ENCODE measurements around the gene ANKRD24.

Gene ANKRD24

DNA sequence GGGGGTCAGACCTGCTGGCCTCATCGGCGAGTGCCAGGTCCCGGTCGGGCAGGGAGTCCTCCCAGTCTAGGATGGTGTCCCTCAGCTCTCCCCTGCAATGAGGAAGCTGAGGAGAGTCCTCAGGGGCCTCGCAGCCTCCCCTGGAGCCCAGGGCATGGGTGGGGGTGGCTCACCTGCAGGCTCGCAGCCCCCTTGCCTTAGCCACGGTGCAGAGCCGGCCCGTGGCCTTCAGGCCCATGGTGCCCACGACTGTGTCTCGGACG lies 6.9 kb upstream of the ANKRD24 start:
- TF ChIP-seq PPARA (CRISPR knock-in tag; IDR thresholded peaks at IDR 0.05; ENCODE audit: borderline replicate concordance) (no peak), TOX (CRISPR knock-in tag; IDR thresholded peaks at IDR 0.05; ENCODE audit: borderline replicate concordance) (no peak), ZNF8 (CRISPR knock-in tag; IDR thresholded peaks at IDR 0.05) (no peak), ISL1 (CRISPR knock-in tag; IDR thresholded peaks at IDR 0.05) (no peak), ZC3H10 (CRISPR knock-in tag; IDR thresholded peaks at IDR 0.05) (no peak)
- TF ChIP-seq, protein P1, sequence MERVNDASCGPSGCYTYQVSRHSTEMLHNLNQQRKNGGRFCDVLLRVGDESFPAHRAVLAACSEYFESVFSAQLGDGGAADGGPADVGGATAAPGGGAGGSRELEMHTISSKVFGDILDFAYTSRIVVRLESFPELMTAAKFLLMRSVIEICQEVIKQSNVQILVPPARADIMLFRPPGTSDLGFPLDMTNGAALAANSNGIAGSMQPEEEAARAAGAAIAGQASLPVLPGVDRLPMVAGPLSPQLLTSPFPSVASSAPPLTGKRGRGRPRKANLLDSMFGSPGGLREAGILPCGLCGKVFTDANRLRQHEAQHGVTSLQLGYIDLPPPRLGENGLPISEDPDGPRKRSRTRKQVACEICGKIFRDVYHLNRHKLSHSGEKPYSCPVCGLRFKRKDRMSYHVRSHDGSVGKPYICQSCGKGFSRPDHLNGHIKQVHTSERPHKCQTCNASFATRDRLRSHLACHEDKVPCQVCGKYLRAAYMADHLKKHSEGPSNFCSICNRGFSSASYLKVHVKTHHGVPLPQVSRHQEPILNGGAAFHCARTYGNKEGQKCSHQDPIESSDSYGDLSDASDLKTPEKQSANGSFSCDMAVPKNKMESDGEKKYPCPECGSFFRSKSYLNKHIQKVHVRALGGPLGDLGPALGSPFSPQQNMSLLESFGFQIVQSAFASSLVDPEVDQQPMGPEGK (CRISPR knock-in tag; IDR thresholded peaks at IDR 0.05; ENCODE audit: borderline replicate concordance), result no peak
- TF ChIP-seq, protein P2, sequence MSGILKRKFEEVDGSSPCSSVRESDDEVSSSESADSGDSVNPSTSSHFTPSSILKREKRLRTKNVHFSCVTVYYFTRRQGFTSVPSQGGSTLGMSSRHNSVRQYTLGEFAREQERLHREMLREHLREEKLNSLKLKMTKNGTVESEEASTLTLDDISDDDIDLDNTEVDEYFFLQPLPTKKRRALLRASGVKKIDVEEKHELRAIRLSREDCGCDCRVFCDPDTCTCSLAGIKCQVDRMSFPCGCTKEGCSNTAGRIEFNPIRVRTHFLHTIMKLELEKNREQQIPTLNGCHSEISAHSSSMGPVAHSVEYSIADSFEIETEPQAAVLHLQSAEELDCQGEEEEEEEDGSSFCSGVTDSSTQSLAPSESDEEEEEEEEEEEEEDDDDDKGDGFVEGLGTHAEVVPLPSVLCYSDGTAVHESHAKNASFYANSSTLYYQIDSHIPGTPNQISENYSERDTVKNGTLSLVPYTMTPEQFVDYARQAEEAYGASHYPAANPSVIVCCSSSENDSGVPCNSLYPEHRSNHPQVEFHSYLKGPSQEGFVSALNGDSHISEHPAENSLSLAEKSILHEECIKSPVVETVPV (CRISPR knock-in tag; IDR thresholded peaks at IDR 0.05), result no peak
- no peak for ATAC-seq

DNA sequence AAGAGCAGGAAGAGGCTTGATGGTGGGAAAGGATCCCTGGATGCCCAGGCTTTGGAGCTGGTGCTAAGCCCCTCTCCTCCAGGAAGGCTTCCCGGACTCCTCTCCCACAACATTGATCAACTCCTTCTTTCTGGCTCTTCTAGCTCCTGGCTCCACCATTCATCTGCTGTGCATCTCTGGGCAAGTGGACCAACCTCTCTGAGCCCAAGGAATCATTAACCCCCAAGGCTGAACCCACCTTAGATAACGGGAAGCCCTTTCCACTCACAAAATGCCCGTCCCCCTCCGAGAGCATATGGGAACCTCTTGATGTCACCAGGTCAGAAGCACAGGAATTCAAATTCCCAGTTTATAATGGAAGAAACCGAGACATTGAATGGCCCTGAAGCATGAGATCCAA lies 5.3 kb upstream of the ANKRD24 start:
- ATAC-seq, result no peak
- TF ChIP-seq ZNF8 (CRISPR knock-in tag; IDR thresholded peaks at IDR 0.05) (no peak), ZC3H10 (CRISPR knock-in tag; IDR thresholded peaks at IDR 0.05) (no peak), RARB (CRISPR knock-in tag; IDR thresholded peaks at IDR 0.05) (no peak), SNAI2 (CRISPR knock-in tag; IDR thresholded peaks at IDR 0.05) (no peak), ZNF565 (CRISPR knock-in tag; conservative IDR thresholded peaks at IDR 0.05; ENCODE audit: low read depth) (no peak), PPARA (CRISPR knock-in tag; IDR thresholded peaks at IDR 0.05; ENCODE audit: borderline replicate concordance) (no peak), OSR1 (CRISPR knock-in tag; IDR thresholded peaks at IDR 0.05) (no peak)
- TF ChIP-seq, protein P1 (CRISPR knock-in tag; IDR thresholded peaks at IDR 0.05; ENCODE audit: borderline replicate concordance), result no peak

DNA sequence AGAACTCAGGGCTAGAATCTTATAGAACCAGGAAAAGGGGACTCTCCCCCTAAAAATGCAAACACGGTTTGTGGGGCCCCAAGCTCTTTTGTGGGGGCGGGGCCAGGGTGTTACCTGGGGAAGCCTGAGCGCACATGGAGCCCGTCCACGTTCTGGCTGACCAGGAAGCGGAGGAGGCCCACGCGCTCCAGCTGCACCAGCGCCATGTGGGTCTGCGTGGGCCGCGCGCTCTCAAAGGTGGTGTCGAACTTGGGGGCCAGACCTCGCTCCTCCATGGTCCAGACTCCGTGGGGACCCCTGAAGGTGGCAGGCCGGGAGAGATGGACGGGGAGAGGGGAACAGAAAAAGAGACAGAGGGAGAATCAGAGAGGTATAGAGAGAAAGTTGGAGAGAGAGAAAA lies 3.5 kb upstream of the ANKRD24 start:
- no peak for TF ChIP-seq TCF4 (CRISPR knock-in tag; IDR thresholded peaks at IDR 0.05; ENCODE audit: borderline replicate concordance)
- TF ChIP-seq, protein P3, sequence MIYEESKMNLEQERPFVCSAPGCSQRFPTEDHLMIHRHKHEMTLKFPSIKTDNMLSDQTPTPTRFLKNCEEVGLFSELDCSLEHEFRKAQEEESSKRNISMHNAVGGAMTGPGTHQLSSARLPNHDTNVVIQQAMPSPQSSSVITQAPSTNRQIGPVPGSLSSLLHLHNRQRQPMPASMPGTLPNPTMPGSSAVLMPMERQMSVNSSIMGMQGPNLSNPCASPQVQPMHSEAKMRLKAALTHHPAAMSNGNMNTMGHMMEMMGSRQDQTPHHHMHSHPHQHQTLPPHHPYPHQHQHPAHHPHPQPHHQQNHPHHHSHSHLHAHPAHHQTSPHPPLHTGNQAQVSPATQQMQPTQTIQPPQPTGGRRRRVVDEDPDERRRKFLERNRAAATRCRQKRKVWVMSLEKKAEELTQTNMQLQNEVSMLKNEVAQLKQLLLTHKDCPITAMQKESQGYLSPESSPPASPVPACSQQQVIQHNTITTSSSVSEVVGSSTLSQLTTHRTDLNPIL (CRISPR knock-in tag; IDR thresholded peaks at IDR 0.05; ENCODE audit: low read depth), result no peak
- no peak for TF ChIP-seq ZNF565 (CRISPR knock-in tag; conservative IDR thresholded peaks at IDR 0.05; ENCODE audit: low read depth)
- TF ChIP-seq BACH2 (CRISPR knock-in tag; IDR thresholded peaks at IDR 0.05; ENCODE audit: borderline replicate concordance), result no peak
- no peak for TF ChIP-seq SNAI2 (CRISPR knock-in tag; IDR thresholded peaks at IDR 0.05)
- TF ChIP-seq RARB (CRISPR knock-in tag; IDR thresholded peaks at IDR 0.05), result no peak
- TF ChIP-seq, protein P1 (CRISPR knock-in tag; IDR thresholded peaks at IDR 0.05; ENCODE audit: borderline replicate concordance), result no peak
- no peak for TF ChIP-seq TOX (CRISPR knock-in tag; IDR thresholded peaks at IDR 0.05; ENCODE audit: borderline replicate concordance)
- no peak for TF ChIP-seq ZNF8 (CRISPR knock-in tag; IDR thresholded peaks at IDR 0.05)
- no peak for TF ChIP-seq ZFP30 (CRISPR knock-in tag; IDR thresholded peaks at IDR 0.05)
- ATAC-seq, result no peak

DNA sequence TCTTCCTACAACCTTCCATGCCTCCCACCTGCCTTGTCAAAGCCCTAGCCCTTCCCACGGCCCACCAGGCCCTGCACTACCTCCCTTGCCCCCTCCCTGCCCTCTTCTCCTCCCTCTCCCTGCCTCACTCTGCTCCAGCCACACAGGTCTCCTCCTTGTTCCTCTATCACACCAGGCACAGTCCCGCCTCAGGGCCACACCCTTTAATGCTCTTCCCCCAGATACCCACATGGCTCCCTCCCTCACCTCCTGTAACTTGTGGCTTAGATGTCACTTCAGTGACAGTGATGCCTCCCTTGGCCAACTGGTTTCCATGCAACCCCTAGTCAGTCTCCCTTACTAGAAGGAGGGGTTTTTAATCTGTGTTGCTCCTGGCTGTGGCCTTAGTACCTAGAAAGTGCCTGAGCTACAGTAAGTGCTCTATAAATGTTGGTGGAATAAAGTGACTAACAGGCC lies 1.4 kb upstream of the ANKRD24 start:
- ATAC-seq, result no peak
- TF ChIP-seq ZC3H10 (CRISPR knock-in tag; IDR thresholded peaks at IDR 0.05), result no peak
- TF ChIP-seq, protein P4, sequence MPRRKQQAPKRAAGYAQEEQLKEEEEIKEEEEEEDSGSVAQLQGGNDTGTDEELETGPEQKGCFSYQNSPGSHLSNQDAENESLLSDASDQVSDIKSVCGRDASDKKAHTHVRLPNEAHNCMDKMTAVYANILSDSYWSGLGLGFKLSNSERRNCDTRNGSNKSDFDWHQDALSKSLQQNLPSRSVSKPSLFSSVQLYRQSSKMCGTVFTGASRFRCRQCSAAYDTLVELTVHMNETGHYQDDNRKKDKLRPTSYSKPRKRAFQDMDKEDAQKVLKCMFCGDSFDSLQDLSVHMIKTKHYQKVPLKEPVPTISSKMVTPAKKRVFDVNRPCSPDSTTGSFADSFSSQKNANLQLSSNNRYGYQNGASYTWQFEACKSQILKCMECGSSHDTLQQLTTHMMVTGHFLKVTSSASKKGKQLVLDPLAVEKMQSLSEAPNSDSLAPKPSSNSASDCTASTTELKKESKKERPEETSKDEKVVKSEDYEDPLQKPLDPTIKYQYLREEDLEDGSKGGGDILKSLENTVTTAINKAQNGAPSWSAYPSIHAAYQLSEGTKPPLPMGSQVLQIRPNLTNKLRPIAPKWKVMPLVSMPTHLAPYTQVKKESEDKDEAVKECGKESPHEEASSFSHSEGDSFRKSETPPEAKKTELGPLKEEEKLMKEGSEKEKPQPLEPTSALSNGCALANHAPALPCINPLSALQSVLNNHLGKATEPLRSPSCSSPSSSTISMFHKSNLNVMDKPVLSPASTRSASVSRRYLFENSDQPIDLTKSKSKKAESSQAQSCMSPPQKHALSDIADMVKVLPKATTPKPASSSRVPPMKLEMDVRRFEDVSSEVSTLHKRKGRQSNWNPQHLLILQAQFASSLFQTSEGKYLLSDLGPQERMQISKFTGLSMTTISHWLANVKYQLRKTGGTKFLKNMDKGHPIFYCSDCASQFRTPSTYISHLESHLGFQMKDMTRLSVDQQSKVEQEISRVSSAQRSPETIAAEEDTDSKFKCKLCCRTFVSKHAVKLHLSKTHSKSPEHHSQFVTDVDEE (CRISPR knock-in tag; IDR thresholded peaks at IDR 0.05), result no peak
- TF ChIP-seq, protein P3 (CRISPR knock-in tag; IDR thresholded peaks at IDR 0.05; ENCODE audit: low read depth), result no peak
- TF ChIP-seq GLIS3 (CRISPR knock-in tag; IDR thresholded peaks at IDR 0.05), result no peak
- TF ChIP-seq ZNF70 (CRISPR knock-in tag; IDR thresholded peaks at IDR 0.05), result no peak
- no peak for TF ChIP-seq BACH2 (CRISPR knock-in tag; IDR thresholded peaks at IDR 0.05; ENCODE audit: borderline replicate concordance)
- TF ChIP-seq, protein P1 (CRISPR knock-in tag; IDR thresholded peaks at IDR 0.05; ENCODE audit: borderline replicate concordance), result no peak
- no peak for TF ChIP-seq RARB (CRISPR knock-in tag; IDR thresholded peaks at IDR 0.05)
- no peak for TF ChIP-seq ZFP3 (CRISPR knock-in tag; IDR thresholded peaks at IDR 0.05)
- TF ChIP-seq ARNTL (CRISPR knock-in tag; IDR thresholded peaks at IDR 0.05; ENCODE audit: borderline replicate concordance, low read depth), result no peak

Data from SK-N-SH treated with all-trans-retinoic acid at 6 μM for 48 hours (cell line).